ENCODE results near the gene ENTREP1.
"Not testable (repeated sequence)": the region's sequence is repeated elsewhere in the genome, so short reads cannot be mapped to it uniquely, and the experiment has no call there.

ENTREP1 gene

GRCh38 chr9:69324549-69325401, at the start of gene ENTREP1:
Gene ENTREP1, plus strand, starts transcription at chr9:69325215. Its CDS starts 95 bp downstream, at chr9:69325310.
- DNase-seq: peak in 1 of 2 experiments; percentile 15

- DNase-seq: no peak
Measured at GRCh38 chr9:69276775-69277174, 48.2 kb upstream of the ENTREP1 start.

GRCh38 chr9:69279084-69279731, 45.8 kb upstream of the ENTREP1 start:
- no peak for DNase-seq

DNA sequence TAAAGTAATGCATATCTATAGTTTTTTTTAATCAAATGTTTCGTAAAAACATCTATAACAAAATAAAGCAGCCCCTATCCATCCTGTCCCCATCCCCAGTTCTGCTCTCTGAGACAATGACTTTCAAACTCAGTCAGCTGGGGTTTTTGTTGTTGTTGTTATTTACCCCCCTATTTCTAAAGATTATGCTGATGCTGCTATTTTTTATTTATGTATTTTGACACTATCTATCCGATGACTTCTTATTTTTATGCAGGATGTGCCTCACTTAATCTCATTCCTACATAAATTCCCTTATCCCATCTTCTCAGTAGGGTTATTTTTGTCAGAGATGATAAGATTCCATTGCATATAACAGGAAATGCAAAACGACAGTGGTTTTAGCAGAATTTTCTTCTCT, 45.3 kb upstream of the ENTREP1 start:
- DNase-seq: no peak

DNA sequence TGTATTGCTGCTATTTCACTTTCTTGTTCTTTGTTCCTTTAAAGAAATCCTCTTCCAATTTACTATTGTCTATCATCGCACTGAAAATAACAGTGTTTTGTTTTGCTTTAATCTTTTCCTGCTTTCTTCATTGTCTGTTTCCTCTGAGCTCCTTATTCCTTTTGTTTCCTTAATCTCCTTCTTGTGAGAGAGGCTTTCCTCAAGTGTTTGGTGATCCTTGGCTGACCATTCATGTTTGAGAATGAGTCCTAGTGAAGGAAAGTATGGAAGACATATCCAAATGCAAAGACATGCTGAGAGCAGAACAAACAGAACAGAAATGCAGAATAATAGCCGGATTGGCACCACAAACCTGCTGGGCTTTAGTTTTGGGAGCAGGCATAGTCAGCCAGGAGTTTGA, 42.0 kb upstream of the ENTREP1 start:
- DNase-seq: no peak

- DNase-seq: no peak
Measured at GRCh38 chr9:69292078-69292477, 32.9 kb upstream of the ENTREP1 start.

DNA sequence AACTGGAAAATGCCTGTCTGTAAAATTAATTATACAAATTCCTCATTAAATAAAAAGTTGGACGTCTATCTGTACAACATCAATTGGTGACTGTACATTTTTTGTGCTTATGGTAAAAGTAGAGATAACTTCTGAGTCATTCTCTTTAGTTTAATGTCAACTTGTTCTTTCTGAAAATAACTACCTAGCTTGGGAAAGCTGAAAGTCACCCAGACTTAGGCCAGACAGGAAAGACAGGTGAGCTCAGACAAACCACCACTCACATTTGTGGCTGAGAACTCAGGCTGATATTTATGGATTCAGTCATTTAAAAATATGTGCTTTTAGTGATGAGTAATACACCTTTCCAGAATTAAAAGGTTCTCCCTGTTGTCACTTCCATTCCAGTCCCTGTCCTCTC, 31.9 kb upstream of the ENTREP1 start:
- DNase-seq: no peak

- DNase-seq: no peak
Measured at GRCh38 chr9:69295872-69296552, 29.0 kb upstream of the ENTREP1 start.

DNA sequence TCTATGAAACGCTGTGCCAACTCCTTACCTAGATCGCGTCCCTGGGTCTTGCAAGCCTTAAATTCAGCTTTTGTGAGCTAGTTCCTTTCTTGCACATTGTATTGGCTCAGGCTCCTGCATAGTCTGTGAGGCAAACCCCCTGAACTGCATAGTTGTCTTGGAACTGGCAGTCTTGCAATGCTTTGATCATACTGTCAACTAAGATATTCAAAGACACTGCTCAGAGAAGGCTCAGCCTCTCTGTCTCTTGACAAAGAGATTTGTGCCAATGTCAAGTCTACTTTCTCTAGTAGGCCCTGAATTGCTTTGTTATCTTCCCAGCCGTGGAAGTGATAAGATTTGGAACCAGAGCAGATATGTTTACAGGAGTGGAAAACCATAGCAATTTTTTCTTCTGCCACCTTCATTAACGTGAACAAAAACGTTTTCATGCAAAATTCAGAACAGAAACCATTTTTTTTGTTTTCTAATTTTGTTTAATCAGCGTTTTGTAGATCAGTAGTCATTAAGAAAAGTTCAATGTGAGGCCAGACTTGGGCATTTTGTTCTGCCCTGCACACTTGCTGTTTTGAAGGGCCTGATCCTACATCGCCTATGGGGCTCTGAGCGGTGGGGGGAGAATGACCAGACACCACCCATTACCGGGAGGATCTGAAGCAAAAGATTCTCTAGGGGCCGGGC, 27.6 kb upstream of the ENTREP1 start:
- DNase-seq: no peak

DNA sequence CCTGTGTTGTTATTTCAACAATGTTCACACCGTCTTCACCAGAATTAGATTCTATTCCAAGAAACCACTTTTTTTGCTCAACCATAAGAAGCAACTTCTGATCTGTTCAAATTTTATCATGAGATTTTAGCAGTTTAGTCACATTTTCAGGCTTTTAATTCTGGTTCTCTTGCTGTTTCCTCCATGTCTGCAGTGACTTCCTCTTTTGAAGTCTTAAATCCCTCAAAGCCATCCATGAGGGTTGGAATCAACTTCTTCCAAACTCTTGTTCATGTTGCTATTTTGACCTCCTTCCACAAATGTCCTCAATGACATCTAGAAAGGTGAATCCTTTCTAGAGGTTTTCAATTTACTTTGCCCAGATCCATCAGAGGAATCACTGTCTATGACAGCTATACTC, 25.7 kb upstream of the ENTREP1 start:
- DNase-seq: no peak

- DNase-seq: no peak
Measured at GRCh38 chr9:69299826-69300225, 25.2 kb upstream of the ENTREP1 start.

DNA sequence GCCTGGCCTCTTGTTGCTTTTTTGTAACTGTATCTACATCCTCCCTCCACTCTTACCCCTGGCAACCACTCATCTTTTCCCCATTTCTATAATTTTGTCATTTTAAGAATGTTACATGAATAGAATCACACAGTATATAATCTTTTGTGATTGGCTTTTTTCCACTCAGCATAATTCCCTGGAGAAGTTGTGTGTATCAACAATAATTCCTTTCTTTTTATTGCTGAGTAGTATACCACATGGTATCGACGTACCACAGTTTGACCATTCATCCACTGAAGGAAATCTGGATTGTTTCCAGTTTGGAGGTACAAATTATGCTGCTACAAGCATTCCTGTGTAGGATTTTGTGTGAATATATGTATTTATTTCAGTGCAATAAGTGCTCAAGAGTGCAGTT, 21.7 kb upstream of the ENTREP1 start:
- DNase-seq: no peak

- not testable (repeated sequence) for DNase-seq
Measured at GRCh38 chr9:69306895-69307445, 18.0 kb upstream of the ENTREP1 start.

DNA sequence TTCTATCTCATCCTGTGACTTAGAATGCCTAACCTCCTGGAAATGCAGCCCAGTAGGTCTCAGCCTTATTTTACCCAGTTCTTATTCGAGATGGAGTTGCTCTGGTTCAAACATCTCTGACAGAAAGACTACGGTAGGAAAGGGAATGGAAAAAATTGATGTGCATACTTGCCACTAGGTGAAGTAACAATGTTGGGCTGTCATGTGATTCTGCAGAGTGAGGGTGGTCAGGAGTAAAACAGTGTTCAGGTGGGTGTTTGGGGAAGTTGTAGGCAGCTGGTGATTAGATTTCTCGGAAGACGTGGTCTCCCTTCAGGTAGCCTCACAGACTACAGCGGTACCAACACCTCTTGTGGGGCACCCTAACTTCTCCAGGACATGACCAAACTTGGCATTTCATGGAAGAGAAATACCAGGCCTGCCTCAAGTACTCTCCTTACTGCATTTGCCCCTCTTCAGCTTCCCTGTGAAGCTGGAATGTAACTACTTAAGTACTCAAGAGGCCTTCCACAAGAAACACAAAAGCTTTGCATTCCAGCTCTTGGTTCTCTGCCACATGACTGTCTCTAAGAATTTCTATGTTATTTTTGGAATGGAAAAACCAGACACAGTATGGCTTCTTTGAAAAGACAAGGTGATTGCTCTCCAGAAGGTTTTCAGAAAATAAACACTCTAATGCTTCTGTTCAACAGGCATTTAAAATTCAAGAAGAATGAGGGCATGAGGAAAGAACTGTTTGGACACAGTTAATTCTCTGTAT, 17.4 kb upstream of the ENTREP1 start:
- no peak for DNase-seq

- no peak for DNase-seq
Measured at GRCh38 chr9:69308206-69308931, 16.6 kb upstream of the ENTREP1 start.

- no peak for DNase-seq
Measured at GRCh38 chr9:69313175-69313574, 11.8 kb upstream of the ENTREP1 start.

DNA sequence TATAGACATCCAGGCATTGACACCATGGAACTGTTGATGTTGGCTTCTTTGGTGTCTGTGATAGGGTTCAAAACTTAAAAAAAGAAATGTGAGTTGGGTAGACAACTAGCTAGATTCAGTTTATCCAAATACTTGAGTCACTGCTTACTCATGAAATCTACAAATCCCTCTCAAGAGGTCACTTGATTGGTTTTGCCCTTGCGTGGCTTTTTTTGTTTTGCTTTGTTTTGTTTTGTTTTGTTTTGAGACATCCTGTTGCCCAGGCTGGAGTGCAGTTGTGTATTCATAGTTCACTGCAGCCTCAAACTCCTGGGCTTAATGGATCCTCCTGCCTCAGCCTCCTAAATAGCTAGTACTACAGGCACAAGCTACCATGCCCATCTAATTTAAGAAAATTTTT, 10.5 kb upstream of the ENTREP1 start:
- no peak for DNase-seq

DNA sequence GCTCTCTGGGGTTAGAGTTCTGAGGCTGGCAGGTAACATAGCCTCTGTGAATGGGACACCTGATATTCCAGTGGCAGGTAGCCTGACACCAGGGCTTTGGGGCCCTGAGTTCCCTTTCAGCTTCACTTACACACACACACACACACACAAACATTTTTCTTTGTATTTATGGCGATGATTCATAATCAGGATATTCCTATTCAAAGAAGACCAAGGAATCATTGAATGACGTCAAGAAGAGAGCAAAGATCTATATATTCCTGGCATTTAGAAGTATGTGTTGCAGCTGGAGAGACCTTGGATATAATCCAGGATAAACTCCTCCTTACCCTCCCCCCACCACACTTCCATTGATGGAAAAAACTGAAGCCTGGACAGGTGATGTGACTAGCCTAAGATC, 7.9 kb upstream of the ENTREP1 start:
- DNase-seq: no peak

- no peak for DNase-seq
Measured at GRCh38 chr9:69317894-69318293, 7.1 kb upstream of the ENTREP1 start.

GRCh38 chr9:69319324-69320025, 5.5 kb upstream of the ENTREP1 start:
- DNase-seq: no peak

DNA sequence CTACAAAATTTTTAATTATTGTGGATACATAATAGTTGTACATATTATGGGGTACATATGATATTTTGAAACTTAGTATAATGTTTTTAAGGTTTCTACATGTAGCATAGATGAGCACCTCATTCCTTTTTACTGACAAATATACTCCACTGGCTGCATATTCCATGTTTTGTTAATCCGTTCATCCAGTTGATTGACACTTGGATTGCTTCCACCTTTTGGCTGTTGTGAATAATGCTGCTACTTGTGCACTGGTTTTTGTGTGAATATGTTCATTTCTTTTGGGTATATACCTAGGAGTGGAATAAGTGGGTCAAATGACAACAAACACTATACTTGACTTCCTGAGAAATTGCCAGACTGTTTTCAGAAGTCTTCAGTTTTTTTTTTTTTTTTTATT, 2.8 kb upstream of the ENTREP1 start:
- no peak for DNase-seq
